G401 (cell line): Measurements from ENCODE around the gene ZNF718. TPM values are rescaled to one million over a fixed set of nuclear protein-coding genes. Genes with fewer than 3 reads are reported as not detected.
"Not testable (repeated sequence)": the region's sequence is repeated elsewhere in the genome, so short reads cannot be mapped to it uniquely, and the experiment has no call there.

Experiments
- DNase-seq: peaks from one replicate; pipeline ENCODE4 v3.0.0-alpha.2; 2015; ENCODE audit warnings: low spot score
- in situ Hi-C: cut with HindIII; loops from 2 replicates; pipeline ENCODE4 v1.10.0; 2016; ENCODE audit warnings: low sequenced_read_pairs, mixed read lengths
- total RNA-seq: library from RNA; depleted of rRNA; stranded (reverse); fragments of >200 nt; shearing (Covaris generic); gene quantifications from 2 replicates; pipeline ENCODE4 v1.2.3, GENCODE V29; 2014

The ZNF718 gene
- total RNA-seq, 1 experiment from 2014 or later: 9.8 TPM

GRCh38 chr4:139691-140090 lies 15.4 kb downstream of the ZNF718 start:
- DNase-seq: no peak
- in situ Hi-C loops: no loop called here

- no peak for DNase-seq
- in situ Hi-C loops: no loop called here
These were observed 22.3 kb downstream of the ZNF718 start for GRCh38 chr4:146621-147020.

GRCh38 chr4:147233-147632 lies 22.9 kb downstream of the ZNF718 start:
- in situ Hi-C loops: no loop called here
- no peak for DNase-seq

GRCh38 chr4:161496-162284 lies 37.4 kb downstream of the ZNF718 start:
- in situ Hi-C loops: no loop called here
- DNase-seq: no peak

GRCh38 chr4:169640-170039 lies 45.3 kb downstream of the ZNF718 start:
- in situ Hi-C loops: not testable (repeated sequence)

DNA sequence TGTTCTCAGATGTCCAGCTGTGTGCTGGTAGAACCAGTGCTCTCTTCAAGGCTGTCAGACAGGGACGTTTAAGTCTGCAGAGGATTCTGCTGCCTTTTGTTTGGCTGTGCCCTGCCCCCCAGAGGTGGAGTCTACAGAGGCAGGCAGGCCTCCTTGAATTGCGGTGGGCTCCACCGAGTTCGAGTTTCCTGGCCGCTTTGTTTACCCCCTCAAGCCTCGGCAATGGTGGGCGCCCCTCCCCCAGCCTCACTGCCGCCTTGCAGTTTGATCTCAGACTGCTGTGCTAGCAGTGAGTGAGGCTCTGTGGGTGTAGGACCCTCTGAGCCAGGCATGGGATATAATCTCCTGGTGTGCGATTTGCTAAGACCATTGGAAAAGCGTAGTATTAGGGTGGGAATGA lies 47.0 kb downstream of the ZNF718 start:
- in situ Hi-C loops, DNase-seq: not testable (repeated sequence)

More at GRCh38 chr4:169640-170039, 45.3 kb downstream of the ZNF718 start:
- not testable (repeated sequence) for DNase-seq

GRCh38 chr4:173666-174314 lies 49.5 kb downstream of the ZNF718 start:
- in situ Hi-C loops: no loop called here
- no peak for DNase-seq

- DNase-seq: no peak
- in situ Hi-C loops: no loop called here
These were observed 51.7 kb downstream of the ZNF718 start for GRCh38 chr4:175986-176385.

GRCh38 chr4:176995-177394 lies 52.7 kb downstream of the ZNF718 start:
- in situ Hi-C loops: no loop called here
- DNase-seq: no peak

DNA sequence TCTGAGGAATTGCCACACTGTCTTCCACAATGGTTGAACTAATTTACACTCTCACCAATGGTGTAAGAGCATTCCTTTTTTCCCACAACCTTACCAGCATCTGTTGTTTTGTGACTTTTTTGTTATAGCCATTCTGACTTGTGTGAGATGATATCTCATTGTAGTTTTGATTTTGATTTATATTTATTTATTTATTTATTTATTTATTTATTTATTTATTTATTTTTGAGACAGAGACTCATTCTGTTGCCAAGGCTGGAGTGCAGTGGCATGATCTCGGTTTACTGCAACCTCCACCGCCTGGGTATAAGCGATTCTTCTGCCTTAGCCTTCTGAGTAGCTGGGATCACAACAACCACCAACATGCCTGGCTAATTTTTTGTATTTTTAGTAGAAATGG lies 57.9 kb downstream of the ZNF718 start:
- in situ Hi-C loops, DNase-seq: not testable (repeated sequence)

DNA sequence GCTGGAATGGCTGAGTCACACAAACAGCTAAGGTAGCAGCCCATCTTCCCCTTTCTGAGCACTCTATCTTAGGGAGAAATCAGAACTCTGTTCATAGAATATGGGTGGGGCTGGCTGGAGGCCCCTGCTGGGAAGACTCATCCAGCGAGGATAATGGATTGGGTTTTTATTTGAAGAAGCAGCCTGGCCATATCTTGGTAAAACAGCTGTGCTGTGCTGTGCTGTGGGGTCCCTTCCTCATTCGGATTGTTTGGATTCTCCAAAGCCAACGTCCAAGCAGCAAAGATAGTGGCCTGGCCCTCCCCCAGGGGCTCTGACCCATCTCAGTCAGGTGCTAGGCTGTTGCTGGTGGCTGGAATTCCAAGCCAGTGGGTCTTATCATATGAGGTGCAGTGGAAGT lies 63.8 kb downstream of the ZNF718 start:
- DNase-seq: no peak
- in situ Hi-C loops: no loop called here

DNA sequence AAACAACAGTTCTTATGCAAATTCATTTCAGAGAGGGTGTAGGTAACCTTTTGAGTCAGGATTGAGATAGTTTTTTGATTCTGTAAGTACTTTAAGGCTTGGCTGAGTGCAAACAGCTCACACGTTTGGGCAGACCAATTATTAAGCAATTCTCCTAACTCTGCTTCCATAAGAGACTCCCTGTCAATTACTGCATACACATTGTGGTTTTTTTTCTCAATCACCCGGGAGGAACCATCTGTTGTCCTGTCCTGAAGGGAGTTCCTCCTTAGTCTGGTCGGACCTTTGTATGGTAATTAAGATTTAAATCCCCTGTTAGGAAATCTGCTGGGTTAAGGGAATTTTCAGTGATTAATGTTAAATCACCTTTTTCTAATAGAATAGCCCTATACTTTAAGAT lies 70.9 kb downstream of the ZNF718 start:
- DNase-seq, in situ Hi-C loops: not testable (repeated sequence)

DNA sequence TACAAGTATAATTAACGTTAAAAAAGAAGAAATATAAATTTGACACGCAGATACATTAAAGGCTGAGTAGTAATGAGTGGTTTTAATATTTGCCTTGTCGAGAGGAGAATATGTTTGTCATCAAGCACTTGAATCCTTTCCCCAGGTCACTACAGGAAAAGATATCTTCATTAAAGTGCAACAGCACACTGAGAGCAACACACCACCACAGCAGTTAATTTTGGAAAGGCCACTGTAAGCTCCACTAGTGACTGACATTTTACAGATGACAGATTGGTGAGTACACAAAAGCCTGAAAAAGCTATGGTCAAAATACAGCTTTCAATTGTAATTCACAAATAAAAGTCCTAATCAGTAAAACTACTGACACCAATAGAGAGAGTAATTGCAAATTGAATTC lies 76.6 kb downstream of the ZNF718 start:
- DNase-seq: no peak
- in situ Hi-C loops: no loop called here

DNA sequence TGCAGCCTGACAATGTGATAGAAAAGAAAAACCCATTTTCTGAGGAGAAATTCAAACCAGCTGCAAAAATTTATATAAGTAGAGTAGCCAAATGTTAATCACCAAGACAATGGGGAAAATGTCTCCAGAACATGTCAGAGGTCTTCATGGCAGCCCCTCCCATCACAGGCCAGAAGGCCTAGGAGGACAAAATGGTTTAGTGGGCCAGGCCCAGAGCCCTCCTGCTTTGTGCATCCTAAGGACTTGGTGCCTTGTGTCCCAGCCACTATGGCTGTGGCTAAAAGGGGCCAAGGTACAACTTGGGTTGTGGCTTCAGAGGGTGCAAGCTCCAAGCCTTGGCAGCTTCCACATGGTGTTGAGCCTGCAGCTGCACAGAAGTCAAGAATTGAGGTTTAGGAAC lies 78.5 kb downstream of the ZNF718 start:
- in situ Hi-C loops, DNase-seq: not testable (repeated sequence)

GRCh38 chr4:205097-205756 lies 80.9 kb downstream of the ZNF718 start:
- in situ Hi-C loops: no loop called here
- no peak for DNase-seq

DNA sequence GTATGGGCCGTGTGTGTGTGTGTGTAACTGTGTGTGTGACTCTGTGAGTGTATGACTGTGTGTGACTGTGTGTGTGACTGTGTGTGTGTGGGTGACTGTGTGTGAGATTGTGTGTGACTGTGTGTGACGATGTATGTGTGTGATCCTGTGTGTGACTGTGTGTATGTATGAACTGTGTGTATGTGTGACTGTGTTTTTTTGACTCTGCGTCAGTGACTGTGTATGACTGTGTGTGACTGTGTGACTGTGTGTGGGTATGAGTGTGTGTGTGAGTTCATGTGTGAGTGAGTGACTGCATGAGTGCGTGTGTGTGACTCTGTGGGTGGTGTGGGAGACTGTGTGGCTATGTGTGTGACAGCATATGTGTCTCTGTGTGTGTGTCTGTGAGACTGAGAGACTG lies 81.8 kb downstream of the ZNF718 start:
- no peak for DNase-seq
- in situ Hi-C loops: no loop called here

DNA sequence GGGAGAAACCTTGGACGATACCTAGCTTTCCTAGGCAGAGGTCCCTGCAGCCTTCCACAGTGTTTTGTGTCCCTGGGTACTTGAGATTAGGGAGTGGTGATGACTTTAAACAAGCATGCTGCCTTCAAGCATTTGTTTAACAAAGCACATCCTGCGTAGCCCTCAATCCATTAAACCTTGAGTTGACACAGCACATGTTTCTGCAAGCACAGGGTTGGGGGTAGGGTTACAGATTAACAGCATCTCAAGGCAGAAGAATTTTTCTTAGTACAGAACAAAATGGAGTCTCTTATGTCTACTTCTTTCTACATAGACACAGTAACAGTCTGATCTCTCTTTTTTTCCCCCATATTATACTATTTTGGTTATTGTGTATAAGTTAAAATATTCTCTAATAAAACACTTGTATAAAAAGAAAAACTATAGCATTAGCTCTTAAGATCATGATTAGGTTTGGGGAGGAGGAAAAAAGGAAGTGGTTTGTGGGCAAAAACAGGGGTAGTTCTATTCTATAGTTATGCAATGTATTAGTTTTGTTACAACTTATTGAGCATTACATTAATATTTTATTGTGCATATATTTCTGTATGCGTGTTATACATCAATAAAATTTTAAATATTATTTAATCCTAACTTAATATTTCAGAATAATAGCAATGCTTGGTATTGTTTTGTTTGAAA lies 84.3 kb downstream of the ZNF718 start:
- DNase-seq, in situ Hi-C loops: not testable (repeated sequence)

- in situ Hi-C loops: no loop called here
- DNase-seq: no peak
These were observed 86.8 kb downstream of the ZNF718 start for GRCh38 chr4:211033-211511.

DNA sequence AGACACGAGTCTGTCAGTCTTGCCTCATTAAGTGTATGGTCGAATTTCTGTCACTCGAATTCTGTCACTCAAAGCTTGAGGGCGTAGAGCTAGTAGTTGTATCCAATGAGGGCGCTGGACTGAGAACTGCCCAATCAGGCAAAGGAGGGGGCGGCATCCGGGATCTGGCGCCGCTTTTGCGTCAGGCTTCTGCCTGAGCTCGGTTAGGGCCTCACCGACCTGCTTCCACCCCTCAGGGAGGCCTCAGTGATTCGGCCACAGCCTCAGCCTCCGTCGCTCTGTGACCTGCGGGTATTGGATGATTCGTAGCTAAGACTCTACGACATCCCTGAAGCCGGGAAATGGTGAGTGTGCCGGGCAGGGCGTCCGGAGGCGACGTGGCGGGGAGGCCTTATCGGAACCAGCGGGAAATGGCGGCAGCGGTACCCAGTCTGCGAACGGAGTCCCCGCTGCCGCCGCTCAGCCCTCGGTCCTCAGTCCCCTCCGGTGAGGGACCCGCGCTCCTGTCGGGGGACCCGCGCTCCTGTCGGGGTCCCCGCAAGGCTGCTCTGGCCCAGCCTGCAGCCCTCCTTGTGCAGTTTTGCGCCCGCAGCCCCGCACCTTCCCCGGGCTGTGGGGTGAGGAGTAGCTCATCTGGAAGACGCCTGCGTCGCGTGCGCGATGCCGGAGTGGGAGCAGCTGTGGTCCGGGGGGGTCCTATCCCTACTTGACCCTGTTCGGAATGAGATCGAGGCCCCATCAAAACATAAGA lies 88.3 kb downstream of the ZNF718 start:
- in situ Hi-C loops: no loop called here
- DNase-seq: peak; percentile 92
